IPS-18c (cell line): Measurements from ENCODE around the gene MAGI1.

Source experiments
- H3K4me3 ChIP-seq: 2 replicates; pipeline ENCODE4 v1.7.0; 2013; ENCODE audit warnings: low read depth, mild to moderate bottlenecking, low read length, moderate library complexity; ENCODE audit not compliant: insufficient read depth
- H3K9me3 ChIP-seq: one replicate; pipeline ENCODE4 v1.6.1; 2013; ENCODE audit warnings: mild to moderate bottlenecking, low read length, moderate library complexity; ENCODE audit not compliant: control insufficient read depth, insufficient read depth

Gene MAGI1

DNA sequence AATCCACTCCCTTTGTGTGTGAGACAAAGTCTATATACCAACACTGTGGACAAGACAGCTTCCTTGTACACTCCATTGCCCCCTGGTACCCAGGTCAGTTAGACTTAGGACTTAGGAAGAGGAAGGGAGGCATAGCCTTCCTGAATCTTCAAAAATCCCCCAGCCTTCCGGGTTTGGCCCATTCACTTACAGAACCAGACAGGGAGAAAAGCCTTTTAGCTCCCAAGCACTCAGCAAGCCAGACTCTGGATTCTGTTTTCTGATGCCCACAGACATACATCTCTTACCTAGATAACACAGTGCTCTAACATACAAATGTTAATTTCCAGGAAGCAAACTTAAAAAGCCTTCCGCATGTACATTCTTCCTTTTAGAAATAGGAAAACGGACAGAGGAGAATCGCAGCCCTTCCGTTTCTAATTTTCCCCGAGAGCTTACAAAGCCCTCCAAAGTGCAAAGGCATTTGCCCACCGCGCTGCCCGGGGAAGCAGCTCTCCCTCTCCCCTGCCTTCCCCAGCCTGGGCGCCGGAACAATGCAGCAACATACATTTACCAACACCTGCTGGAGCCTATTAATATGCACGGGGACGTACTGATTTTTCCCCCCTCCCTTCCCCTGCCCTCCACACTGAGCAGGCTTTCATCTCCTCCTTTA lies 442.0 kb downstream of the MAGI1 start:
- H3K4me3 ChIP-seq, result peak overlapping the region; percentile 60

DNA sequence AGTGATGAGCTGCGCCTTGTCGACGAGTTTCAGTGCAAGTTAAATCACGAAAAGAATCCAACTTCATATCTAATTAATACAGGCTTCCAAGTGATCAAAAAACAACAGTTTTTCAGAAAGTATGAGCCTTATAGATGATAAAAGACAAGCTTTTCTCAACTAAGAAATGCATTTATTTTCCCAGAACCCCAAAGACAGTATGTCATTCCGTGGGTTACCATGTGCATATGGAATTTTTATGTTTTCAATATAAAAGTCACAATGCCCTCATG lies 442.8 kb downstream of the MAGI1 start:
- Histone ChIP-seq H3K9me3 (no peaks in the 10 kb centered on the region), H3K4me3 (peak overlapping the region; percentile 60)

More for the DNA sequence above, 442.0 kb downstream of the MAGI1 start:
- no peaks in the 10 kb centered on the region for H3K9me3 ChIP-seq

DNA sequence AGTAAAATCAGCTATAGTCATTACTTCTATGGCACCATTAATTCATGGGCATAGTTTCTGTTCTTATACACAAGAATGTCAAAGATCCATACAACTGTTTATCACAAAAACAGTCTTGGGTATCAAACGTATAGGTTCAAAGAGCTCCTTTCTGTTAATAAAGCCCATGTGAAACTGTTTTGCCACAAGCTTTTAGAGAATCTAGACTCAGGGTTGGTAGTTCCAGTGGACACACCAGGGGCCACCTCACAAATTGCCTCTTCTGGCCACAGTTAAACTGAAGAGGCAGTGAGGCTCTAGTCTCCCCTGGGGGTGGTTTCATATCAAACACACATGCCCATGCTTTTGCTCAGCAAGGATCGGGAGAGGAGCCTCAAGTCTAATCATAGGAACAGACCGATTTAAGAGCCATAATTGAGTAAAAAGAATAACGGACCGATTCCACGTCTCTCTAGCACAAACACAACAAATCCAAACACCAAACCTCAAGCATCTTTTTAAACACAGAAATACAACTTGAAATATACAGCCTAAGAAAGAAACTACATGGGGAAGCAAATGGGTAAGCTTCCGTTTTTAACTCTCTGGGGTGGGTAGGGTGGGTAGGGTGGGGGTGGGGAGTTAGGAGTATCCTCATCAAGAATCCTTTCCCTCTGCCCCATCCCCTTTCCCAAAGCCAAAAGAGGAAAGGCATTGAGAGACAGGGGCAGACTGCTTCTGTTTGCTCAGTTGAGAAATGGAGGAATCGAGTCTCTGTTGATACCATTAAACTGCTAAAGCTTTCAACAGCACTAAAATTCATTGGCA lies 443.3 kb downstream of the MAGI1 start:
- Histone ChIP-seq H3K4me3 (peak overlapping the region; percentile 60; the same call in 1 of the 2 replicates), H3K9me3 (no peaks in the 10 kb centered on the region)

DNA sequence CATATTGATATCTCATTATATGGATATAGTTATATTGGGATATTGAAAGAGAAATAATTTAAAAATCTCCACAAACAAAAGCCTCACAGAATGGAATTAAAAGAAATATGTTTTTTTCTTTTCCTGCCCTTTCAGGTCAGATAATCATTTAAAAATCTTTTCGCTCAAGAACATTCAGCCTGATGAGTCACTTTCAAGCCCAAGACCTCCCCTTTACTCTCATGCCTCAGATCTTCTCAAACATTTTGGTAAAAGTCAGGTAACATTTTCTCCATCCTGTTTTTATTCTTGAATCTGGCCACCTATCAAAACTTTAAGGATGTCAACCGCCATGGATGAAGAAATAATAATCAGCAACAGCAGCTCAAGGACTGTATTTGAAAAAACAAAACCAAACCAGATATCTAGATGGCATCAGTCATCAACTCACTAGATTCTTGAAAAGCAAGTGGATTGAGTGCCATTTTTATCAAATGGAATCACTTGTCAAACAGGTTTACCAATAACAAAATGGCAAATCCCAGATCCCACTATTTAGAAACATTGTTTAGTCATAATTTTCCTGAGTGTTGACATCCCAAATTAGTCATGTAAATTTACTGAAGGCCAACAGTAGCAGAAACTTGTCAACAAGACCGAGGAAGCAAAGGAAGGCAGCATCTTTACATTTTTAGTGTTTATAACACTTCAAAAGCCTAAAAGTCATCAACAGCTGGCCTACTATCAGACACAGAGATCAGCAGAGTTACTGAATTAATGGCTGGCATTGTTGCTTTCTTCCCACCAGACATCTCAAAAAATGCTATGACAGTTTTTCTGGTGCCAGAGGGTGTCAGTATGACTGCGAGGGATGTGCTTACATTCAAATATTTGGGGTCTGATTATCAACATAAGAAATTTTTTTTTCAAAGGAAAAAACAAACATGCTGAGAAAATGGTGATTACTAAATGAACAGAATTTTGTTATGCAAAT lies 444.7 kb downstream of the MAGI1 start:
- no peak overlapping the region for H3K4me3 ChIP-seq
- H3K9me3 ChIP-seq, result no peaks in the 10 kb centered on the region

DNA sequence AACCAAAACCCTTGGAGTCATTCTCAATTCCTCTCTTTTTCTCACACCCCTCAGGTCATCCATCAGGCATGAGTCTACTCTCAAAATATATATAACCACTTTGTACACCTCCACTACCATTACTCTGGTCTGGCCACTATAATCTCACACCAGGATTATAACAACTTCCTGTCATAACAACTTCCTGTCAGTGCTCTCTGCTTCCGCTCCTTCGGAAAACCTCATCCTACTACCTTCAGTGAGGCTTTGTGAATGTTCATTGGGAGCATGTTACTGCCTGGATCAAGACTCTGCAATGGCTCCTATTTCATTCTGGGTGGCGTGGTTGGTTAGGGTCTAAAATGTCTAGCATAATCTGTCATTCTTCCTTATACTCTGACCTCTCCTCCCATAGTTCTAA lies 447.4 kb downstream of the MAGI1 start:
- Histone ChIP-seq H3K4me3 (no peak overlapping the region), H3K9me3 (no peaks in the 10 kb centered on the region)

DNA sequence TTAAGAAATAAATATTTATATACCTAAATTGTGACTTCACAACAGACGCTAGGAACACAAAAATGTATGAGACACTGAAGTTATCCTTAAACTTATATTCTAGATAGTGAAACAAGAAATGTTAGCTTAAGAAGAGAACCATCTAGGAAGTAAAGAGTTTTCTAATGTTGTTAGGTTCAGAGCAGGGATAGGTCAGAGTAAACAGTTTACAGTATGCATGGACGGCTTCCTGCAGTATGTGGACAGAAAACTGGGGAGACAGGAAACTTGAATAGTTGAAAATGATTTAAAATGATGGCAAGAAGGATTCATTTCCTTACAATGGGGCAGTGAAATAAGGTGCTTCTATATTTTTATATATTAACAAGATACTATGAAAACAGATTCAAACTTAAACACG lies 449.8 kb downstream of the MAGI1 start:
- H3K4me3 ChIP-seq, result no peak overlapping the region
- no peaks in the 10 kb centered on the region for H3K9me3 ChIP-seq

DNA sequence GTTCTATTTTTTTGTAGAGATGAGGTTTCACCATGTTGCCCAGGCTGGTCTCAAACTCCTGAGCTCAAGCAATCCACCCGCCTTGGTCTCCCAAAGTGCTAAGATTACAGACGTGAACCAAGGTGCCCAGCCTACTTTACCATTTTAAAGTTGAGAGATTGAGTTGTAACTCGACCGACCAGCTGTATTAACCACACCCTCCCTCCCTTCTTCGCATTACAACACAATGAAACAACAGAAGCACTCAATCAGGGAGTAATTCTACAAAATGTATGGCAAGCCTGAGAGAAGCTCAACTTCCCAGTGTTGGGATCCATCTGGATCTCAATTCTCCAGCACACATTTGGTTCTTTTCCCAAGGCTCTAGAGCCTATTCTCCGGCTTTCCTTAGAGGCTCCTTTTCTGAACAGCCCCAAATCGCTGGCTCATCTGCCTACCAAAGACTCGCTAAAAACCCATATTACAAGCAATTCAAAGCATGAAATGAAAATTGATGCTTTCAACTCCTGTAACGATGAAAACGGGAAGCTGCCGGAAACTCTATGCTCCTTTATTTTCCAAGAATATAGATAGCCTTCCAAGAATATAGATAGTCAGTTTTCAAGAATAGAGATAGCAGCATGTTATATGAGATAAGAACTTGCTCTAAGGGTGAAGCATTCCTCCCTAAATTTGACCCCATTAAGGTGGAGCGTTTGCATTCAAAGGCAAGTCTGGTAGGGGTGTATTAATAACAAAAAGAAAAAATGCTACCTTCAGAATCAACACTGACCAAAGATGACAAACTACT lies 450.9 kb downstream of the MAGI1 start:
- Histone ChIP-seq H3K9me3 (no peaks in the 10 kb centered on the region), H3K4me3 (no peak overlapping the region)

DNA sequence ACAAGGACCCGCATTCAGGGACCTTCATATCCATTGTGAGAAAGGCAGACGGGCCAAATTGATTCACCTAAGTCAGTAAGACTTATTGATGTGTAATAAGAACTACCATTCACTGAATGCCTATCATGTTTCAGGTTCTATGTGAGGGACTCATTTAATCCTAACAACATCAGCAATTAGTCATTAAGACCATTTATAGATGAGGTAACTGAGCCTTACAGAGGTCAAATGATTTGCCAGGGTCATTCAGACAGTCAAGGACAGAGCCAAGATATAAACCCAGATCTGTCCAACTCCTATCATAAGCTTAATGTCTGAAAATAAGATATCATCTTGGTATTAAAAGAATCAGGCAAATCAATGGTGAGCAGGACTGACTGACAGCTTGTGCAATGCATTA lies 453.8 kb downstream of the MAGI1 start:
- no peak overlapping the region for H3K4me3 ChIP-seq
- H3K9me3 ChIP-seq, result no peaks in the 10 kb centered on the region

DNA sequence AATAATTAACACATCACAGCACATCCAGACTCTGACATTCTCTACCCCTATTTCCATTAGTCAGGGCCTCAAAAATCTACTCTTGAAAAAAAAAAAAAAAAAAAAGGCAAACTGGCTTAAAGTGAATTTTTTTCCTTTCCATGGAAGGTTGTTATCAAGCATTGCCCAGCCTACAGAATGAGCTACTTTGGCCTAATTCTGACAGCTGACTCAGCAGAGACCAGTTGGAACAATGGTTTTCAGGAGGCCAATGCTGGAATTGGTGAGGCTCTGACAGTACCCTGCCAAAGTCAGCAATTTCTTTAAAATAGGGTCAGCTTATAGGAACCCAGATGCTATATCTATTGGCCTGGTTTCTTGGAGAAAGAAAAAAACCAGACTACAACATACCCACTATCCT lies 454.7 kb downstream of the MAGI1 start:
- Histone ChIP-seq H3K4me3 (no peak overlapping the region), H3K9me3 (no peaks in the 10 kb centered on the region)

DNA sequence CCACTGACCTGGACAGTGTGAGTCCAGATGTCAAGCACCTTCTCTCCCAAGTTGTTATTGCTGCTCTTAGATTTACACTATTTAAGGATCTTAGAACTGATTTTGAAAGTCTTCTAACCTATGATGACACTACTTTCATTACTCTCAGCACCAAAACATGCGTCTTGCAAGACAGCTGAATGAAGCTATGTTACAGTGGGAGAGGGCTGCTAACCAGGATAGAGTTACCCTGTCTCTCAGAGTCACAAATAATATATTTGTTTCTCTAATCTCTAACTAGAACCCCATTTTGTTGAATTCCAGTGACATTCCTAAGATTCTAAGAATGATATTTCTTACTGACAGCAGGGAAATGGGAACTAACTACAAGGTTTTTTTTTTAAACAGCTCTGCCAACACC lies 455.5 kb downstream of the MAGI1 start:
- no peak overlapping the region for H3K4me3 ChIP-seq
- H3K9me3 ChIP-seq, result no peaks in the 10 kb centered on the region

DNA sequence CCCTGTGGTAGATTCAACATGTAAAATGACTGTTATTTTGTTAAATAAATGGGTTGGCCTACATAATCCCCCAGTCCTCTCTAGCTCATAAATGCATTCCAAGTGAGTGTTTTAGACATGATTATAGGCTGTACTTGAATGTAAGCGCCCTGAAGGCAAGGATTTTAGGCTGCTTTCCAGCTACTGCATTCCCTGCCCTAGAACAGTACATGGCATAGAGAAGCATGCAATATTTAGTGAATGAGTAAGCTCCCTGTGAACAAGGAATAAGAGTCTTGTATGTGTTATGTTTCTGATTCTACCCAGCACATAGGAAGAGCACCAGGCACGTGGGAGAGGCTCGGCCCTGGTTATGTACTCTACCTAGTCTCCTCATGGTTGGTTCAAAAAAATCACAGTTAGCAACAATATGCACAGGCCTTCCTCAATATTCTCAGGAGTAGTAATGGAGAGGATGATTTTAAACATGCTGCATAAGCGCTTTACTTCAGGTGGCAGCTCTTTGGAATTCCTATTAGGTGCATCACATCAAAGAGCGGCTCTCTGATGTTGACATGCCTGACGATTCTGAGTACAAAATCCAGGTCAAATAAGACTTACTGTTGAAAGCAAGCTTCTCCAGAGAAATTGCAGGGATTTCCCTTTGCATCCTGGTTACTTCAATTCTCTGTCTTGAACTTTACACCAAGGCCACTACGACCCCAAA lies 456.6 kb downstream of the MAGI1 start:
- no peaks in the 10 kb centered on the region for H3K9me3 ChIP-seq
- no peak overlapping the region for H3K4me3 ChIP-seq

DNA sequence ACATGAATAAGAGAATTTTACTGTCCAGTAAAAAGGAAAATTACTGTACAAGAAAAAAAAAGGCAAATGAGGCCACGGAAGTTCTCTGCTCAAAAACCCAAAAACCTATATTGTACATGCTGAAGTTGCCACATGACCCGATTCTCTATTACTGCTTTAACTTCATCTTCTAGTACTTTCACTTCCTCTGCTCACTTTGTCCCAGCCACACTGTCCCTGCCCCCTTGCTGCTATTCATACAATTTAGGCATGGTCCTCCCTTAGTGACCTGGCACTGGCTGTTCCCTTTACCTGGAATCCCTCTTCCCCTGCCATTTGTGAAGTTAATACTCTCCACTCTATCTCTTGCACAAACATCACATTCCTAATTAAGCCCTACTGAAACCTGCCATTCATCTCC lies 457.4 kb downstream of the MAGI1 start:
- H3K4me3 ChIP-seq, result no peak overlapping the region

DNA sequence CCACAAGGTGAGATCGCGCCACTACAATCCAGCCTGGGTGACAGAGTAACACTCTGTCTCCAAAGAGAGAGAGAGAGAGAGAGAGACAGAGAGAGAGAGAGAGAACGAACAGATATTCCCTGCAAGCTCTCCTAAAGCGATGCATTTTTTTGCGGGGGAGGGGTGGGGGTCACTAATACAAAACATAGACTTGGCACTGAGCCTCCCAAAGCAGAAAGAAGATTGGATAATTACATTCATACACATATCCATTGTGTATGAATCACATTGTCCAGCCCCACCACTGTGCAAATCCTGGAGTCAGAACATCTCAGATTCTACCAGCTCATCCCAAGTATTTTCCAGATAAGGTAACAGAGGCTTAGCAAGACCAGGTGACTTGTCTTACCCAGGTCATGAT lies 459.9 kb downstream of the MAGI1 start:
- Histone ChIP-seq H3K9me3 (no peaks in the 10 kb centered on the region), H3K4me3 (no peak overlapping the region)

More for the DNA sequence above, 457.4 kb downstream of the MAGI1 start:
- H3K9me3 ChIP-seq, result no peaks in the 10 kb centered on the region

DNA sequence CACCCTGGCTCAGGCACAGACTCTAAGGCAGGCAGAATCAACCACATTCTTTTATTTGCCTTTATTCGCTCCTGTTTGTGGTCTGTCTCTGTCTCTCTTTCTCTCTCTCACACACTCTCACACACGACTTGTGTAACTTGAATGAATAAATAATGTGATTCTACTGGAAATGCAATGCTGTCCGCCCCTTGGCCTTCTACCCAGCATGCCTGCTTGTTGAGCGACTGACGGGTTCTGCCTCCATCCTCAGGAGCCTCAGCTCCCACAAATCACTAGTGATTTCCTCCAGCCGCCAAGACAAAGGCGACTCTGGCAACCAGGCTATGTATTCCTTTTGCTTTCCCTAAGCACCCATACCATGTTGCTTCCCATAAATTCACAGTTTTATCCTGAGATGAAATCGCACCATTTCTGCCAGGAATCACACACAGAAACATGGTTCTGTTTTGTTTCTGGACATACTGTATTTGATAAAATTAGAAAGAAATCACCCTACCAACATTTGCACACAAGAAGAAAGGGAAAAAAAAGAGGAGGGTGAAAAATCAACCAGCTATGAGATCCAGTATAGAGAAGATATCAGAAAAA lies 460.8 kb downstream of the MAGI1 start:
- no peak overlapping the region for H3K4me3 ChIP-seq
- no peaks in the 10 kb centered on the region for H3K9me3 ChIP-seq

DNA sequence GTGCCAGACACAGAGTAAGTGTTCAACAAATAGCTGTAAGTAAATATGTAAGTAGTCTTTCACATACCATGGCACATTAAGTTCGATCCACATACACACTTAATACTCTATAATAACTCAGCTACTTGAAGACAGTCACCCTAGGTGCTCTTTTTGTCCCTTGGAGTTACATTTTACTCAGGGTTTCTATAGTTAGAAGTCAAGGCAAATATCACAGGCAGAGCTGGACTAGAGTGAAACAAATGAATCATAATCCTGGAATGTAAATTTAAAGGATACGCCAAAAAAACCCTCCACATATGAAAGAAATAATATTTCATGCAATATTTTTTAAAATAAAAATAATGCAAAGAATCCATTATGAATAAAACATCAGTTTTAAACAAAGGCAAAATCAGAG lies 461.8 kb downstream of the MAGI1 start:
- Histone ChIP-seq H3K9me3 (no peaks in the 10 kb centered on the region), H3K4me3 (no peak overlapping the region)

DNA sequence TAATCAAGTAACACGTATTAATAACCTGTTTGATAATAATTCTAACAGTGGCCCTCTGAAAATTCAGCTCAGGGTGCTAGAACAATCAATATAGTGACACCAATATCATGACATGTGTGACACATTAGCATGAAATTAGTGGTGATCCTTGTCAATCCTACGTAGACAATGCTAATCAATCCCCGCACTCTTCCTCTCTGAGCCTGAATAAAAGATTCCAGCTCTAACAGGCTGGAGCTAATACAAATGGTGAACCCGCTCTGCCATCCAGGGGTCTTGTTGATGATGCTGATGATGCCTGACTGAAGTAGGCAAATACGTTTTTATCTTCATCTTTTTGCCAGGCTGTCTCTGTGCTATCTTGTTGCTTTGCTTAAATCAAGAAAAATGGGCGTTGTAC lies 462.5 kb downstream of the MAGI1 start:
- Histone ChIP-seq H3K9me3 (no peaks in the 10 kb centered on the region), H3K4me3 (no peak overlapping the region)
